NCI-H146 treated with DMSO at 0.1 percent for 48 hours (cell line): Measurements from ENCODE around the gene AK9.
A peak's percentile ranks its signal among the peaks of the same experiment; 100 is the strongest.

Source experiments
- DNase-seq: peaks from one replicate; lab custom pipeline; 2025; ENCODE audit not compliant: unreplicated experiment; lab: John Stamatoyannopoulos, UW

The AK9 gene

GRCh38 chr6:109513571-109514071 is 177.4 kb downstream of the AK9 start:
- DNase-seq, result no peak

GRCh38 chr6:109512271-109512817 is 178.7 kb downstream of the AK9 start:
- DNase-seq, result no peak

- no peak for DNase-seq
Measured at GRCh38 chr6:109511832-109512231, 179.2 kb downstream of the AK9 start.

GRCh38 chr6:109510358-109510757 is 180.6 kb downstream of the AK9 start:
- no peak for DNase-seq

- DNase-seq, result no peak
Measured at GRCh38 chr6:109508166-109508860, 182.7 kb downstream of the AK9 start.

GRCh38 chr6:109507490-109508072 is 183.4 kb downstream of the AK9 start:
- no peak for DNase-seq

GRCh38 chr6:109506841-109507240 is 184.2 kb downstream of the AK9 start:
- DNase-seq, result no peak

GRCh38 chr6:109506314-109506713 is 184.7 kb downstream of the AK9 start:
- no peak for DNase-seq

GRCh38 chr6:109503327-109504224 is 187.4 kb downstream of the AK9 start:
- peak; percentile 54 for DNase-seq

GRCh38 chr6:109498936-109499335 is 192.1 kb downstream of the AK9 start:
- no peak for DNase-seq

- DNase-seq, result peak; percentile 45
Measured at GRCh38 chr6:109498052-109498451, 192.9 kb downstream of the AK9 start.

- DNase-seq, result no peak
Measured at GRCh38 chr6:109496036-109496772, 194.8 kb downstream of the AK9 start.

GRCh38 chr6:109493865-109494264 is 197.1 kb downstream of the AK9 start:
- DNase-seq, result no peak

- DNase-seq, result no peak
Measured at GRCh38 chr6:109491207-109491938, 199.6 kb downstream of the AK9 start.

- DNase-seq, result no peak
Measured at GRCh38 chr6:109490713-109491112, 200.3 kb downstream of the AK9 start.

GRCh38 chr6:109488001-109488400 is 203.0 kb downstream of the AK9 start:
- no peak for DNase-seq

- no peak for DNase-seq
Measured at GRCh38 chr6:109486068-109486467, 204.9 kb downstream of the AK9 start.

GRCh38 chr6:109485266-109485935 is 205.6 kb downstream of the AK9 start:
- no peak for DNase-seq

GRCh38 chr6:109484122-109484521 is 206.9 kb downstream of the AK9 start:
- no peak for DNase-seq

- peak; percentile 44 for DNase-seq
Measured at GRCh38 chr6:109483735-109484057, 207.3 kb downstream of the AK9 start.
